Colonic mucosa (tissue), 4 donors: ENCODE data around the gene RS1. TPM values are rescaled to one million over a fixed set of nuclear protein-coding genes. Genes with fewer than 3 reads are reported as not detected.

ENCODE experiments used
- DNase-seq: peaks from one replicate; pipeline ENCODE4 v3.0.0-alpha.2; 2020
- H3K27ac ChIP-seq: fragments of 200-600 bp; one replicate; pipeline ENCODE4 v1.8.0; 2021
- H3K27me3 ChIP-seq: fragments of 200-600 bp; one replicate; pipeline ENCODE4 v1.8.0; 2021
- H3K36me3 ChIP-seq: fragments of 200-600 bp; one replicate; pipeline ENCODE4 v1.8.0; 2021
- H3K4me1 ChIP-seq: fragments of 200-600 bp; one replicate; pipeline ENCODE4 v1.8.0; 2021; ENCODE audit warnings: mild to moderate bottlenecking
- H3K4me3 ChIP-seq: fragments of 200-600 bp; one replicate; pipeline ENCODE4 v1.8.0; 2021
- H3K9ac ChIP-seq, 2 donors: one replicate each; pipeline ENCODE4 v1.7.0; 2013; ENCODE audit warnings: control low read depth in 2 of 2, low read depth in 2 of 2, low read length in 2 of 2
- H3K9me3 ChIP-seq: fragments of 200-600 bp; one replicate; pipeline ENCODE4 v1.8.0; 2021
- intact Hi-C: fragments of 100-400 bp; cut with DNase I; formaldehyde crosslinking; loops from one replicate; pipeline ENCODE4 v1.14.1; 2022
- total RNA-seq, 2 donors: library from RNA; stranded (reverse); fragmentation: NEBNext Ultra II Directional in 1 of 2; extraction: Animal tissue kit (Norgen Biotek cat#: 25700) in 1 of 2; gene quantifications; one replicate each; pipeline ENCODE4 v1.2.1, GENCODE V29; 2021
- TF ChIP-seq, protein P1 (sequence below): fragments of 200-600 bp; IDR thresholded peaks from one replicate; pipeline ENCODE4 v1.8.0; 2022; ENCODE audit warnings: antibody characterized with exemption, mild to moderate bottlenecking
- donor health status: healthy.
- donor health status: DM: no; HTN: no; CAD: no.
- donor health status: DM: no; HTN: no; CAD: no.

The RS1 gene
- total RNA-seq, 2 donors from 2014 or later: not detected

DNA sequence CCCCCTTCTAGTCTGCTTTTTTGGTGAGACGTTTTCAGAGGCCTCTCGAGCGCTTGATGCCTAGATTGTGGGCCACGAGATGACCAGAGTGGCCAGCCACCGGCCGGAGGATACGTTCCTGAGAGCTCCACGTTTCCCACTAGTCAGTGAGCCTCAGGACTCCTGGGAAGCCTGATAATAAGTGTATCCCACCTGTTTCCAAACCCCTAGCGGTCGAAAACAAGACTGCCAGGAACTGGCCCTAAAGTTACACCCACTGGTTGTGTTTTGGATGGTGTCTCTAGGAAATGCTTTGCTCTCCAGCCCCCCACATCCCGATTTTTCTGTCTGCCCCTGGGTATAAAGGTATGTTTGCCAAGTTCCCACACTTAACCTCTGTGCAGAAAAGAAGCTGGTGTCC is 4.6 kb upstream of the RS1 start:
- no peaks in the 10 kb centered on the region for H3K27me3 ChIP-seq
- H3K36me3 ChIP-seq: no peaks in the 10 kb centered on the region
- H3K4me1 ChIP-seq: no peaks in the 10 kb centered on the region
- intact Hi-C loops: loop anchor here (10.0 kb wide), 1 partner anchor 252 kb away; the partner anchor contains the start of gene CDKL5
- H3K9me3 ChIP-seq: no peaks in the 10 kb centered on the region
- TF ChIP-seq, protein P1, sequence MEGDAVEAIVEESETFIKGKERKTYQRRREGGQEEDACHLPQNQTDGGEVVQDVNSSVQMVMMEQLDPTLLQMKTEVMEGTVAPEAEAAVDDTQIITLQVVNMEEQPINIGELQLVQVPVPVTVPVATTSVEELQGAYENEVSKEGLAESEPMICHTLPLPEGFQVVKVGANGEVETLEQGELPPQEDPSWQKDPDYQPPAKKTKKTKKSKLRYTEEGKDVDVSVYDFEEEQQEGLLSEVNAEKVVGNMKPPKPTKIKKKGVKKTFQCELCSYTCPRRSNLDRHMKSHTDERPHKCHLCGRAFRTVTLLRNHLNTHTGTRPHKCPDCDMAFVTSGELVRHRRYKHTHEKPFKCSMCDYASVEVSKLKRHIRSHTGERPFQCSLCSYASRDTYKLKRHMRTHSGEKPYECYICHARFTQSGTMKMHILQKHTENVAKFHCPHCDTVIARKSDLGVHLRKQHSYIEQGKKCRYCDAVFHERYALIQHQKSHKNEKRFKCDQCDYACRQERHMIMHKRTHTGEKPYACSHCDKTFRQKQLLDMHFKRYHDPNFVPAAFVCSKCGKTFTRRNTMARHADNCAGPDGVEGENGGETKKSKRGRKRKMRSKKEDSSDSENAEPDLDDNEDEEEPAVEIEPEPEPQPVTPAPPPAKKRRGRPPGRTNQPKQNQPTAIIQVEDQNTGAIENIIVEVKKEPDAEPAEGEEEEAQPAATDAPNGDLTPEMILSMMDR: no peak
- DNase-seq: no peak
- no peak overlapping the region for H3K9ac ChIP-seq
- no peak overlapping the region for H3K27ac ChIP-seq
- no peak overlapping the region for H3K4me3 ChIP-seq

DNA sequence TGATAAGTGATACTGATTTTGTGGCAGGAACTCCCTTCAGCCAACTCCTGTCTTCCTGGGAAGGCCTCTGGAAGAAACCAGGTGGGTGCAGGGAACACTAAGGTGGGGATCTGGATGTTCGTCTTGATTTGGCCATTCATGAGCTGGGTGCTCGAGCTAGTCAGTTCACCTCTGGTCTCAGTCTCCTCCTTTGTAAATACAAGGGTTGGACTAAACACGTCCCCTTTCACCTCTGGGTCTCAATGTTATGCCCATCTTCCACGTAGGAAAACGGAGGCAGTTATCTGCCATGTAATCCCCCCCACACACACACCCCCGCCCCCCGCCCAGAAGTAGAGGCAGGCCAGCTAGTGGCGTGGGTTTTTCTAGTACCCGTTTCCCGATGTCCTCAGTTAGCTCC is 4.1 kb upstream of the RS1 start:
- H3K9ac ChIP-seq: no peak overlapping the region

DNA sequence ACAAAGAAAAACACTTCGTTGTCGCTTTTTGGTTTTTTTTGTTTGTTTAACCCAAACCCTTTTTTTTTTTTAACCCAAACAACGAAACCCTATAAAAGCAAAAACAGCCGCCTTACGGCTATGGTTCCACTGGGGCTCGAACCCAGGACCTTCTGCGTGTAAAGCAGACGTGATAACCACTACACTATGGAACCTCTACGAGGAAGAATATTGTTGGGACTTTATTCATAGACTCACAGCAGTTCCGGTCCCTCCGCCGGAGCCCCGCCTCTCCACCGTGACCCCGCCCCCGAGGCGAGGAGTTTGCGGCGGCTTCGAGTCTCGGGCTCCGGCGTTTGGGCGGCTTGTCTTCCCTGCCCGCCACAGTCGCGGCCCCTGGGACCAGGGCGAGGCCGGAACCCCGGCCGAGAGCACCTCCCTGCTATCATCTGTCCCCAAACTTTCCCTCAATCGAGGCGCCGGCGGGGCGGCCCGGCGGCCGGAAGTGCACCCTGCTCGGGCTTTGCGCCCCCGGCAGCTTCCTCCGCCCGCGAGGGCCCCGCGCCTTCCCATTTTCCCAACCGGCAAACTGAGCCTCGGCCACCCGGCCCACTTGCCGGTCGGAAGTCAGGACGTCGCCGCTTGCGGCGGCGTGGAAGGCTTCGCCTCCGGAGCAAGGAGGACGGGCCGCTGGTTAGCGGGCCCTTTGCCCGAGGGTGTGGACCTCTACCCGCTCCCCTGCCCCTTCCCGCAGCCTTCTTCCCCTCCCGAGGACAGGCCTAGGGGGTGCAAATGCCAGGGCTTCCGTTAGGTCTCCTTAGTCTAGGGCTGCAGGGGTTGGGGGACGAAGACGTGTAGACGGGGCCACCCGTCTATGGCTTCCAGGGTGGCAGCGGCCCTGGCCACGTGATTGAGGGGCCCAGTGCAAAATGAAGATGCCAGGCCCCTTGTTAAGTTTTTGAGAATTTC is 3.2 kb upstream of the RS1 start:
- Histone ChIP-seq H3K27ac (peak overlapping the region; percentile 53), H3K4me1 (no peaks in the 10 kb centered on the region), H3K9me3 (no peaks in the 10 kb centered on the region), H3K36me3 (no peaks in the 10 kb centered on the region), H3K4me3 (peak overlapping the region; percentile 52), H3K27me3 (no peaks in the 10 kb centered on the region), H3K9ac (peak overlapping the region; percentile 19 to 70)
- peak; percentile 80 for DNase-seq
- intact Hi-C loops: loop anchor here (10.0 kb wide), 1 partner anchor 250 kb away; the partner anchor contains the start of gene CDKL5
- TF ChIP-seq, protein P1: no peak

More for the DNA sequence above, 4.1 kb upstream of the RS1 start:
- H3K4me1 ChIP-seq: no peaks in the 10 kb centered on the region
- no peaks in the 10 kb centered on the region for H3K27me3 ChIP-seq
- H3K36me3 ChIP-seq: no peaks in the 10 kb centered on the region
- TF ChIP-seq, protein P1: no peak
- no peak for DNase-seq
- H3K27ac ChIP-seq: no peak overlapping the region
- no peaks in the 10 kb centered on the region for H3K9me3 ChIP-seq
- intact Hi-C loops: loop anchor here (10.0 kb wide), 1 partner anchor 251 kb away; the partner anchor contains the start of gene CDKL5
- H3K4me3 ChIP-seq: no peak overlapping the region

DNA sequence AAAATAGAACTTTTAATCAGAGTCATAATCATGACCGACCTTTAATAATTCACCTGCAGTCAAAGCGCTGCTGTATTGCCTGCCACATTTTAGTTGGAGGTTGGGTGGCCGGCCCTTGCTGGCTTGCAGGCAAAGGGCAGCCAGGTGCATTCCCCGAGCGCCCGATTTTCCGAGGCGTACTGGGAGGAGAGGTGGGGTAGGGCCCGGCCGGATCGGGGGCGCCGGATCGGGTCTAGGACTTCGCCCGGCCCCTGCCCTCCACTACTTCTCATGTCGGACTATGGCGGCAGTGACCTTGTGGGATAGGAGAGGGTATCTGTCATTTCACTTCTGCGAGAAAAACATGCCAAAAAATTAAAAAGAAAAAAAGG is 2.5 kb upstream of the RS1 start:
- TF ChIP-seq, protein P1: no peak
- Histone ChIP-seq H3K36me3 (no peaks in the 10 kb centered on the region), H3K27ac (no peak overlapping the region), H3K4me3 (peak overlapping the region; percentile 52), H3K4me1 (no peaks in the 10 kb centered on the region), H3K9me3 (no peaks in the 10 kb centered on the region), H3K27me3 (no peaks in the 10 kb centered on the region), H3K9ac (peak overlapping the region in 1 of 2 donors; percentile 66)
- intact Hi-C loops: loop anchor here (10.0 kb wide), 1 partner anchor 250 kb away; the partner anchor contains the start of gene CDKL5
- DNase-seq: peak; percentile 34

DNA sequence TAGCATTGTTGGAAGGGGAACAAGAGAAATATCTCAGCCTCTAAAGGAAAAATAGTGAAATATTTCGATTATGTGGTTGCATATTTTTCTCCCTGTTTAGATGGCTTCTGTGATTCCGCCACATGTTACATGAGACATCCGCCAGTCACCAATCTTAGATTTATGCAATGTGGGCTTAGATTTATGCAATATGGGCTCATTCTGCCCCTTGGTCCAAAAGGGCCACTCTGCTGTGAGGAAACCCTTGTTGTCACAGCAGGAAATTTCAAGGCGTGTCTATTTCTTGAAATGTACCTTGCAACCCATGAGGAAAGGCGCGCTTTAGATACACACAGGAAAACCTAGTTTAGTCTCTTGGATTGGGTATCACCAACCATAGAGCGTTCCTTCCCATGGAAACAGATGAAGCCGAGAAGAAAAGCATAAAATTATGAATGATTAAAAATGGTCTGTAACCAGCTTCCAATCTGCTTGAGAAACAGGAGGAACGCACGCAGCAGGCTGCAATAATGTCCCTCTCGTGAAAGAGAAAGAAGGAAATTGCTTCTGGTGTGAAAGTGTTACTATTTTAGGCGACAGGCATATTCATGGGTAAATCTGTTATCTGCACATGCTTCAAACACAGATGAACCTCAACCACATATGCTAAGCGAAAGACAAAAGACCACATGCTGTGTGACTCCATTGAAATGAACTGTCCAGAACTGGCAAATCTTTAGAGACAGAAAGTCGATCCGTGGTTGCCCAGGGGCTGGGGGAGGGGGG is 3.7 kb downstream of the RS1 start:
- intact Hi-C loops: no loop called here
- Histone ChIP-seq H3K4me1 (no peaks in the 10 kb centered on the region), H3K9ac (no peak overlapping the region), H3K36me3 (no peaks in the 10 kb centered on the region), H3K4me3 (no peak overlapping the region), H3K27me3 (no peaks in the 10 kb centered on the region), H3K27ac (no peak overlapping the region), H3K9me3 (no peaks in the 10 kb centered on the region)
- DNase-seq: no peak
- TF ChIP-seq, protein P1: no peak
